A549 (cell line): Measurements from ENCODE around the gene SLC9C1.

Experiments
- BHLHE40 ChIP-seq: IDR thresholded peaks from 2 replicates; pipeline ENCODE4 v1.6.1; 2012; ENCODE audit warnings: low read depth, low read length, inconsistent platforms
- CTCF ChIP-seq: fragments of >200 bp; sonication (Bioruptor Twin); formaldehyde crosslinking; IDR thresholded peaks from 3 replicates; pipeline ENCODE4 v1.5.1; 2016
- HEYL ChIP-seq: fragments of 250-450 bp; sonication (Bioruptor Pico); IDR thresholded peaks from 2 replicates; pipeline ENCODE4 v1.8.0; 2021; ENCODE audit warnings: mild to moderate bottlenecking, moderate library complexity
- HMGXB4 ChIP-seq: fragments of 250-450 bp; sonication (Bioruptor Pico); IDR thresholded peaks from 2 replicates; pipeline ENCODE4 v1.5.0; 2021; ENCODE audit warnings: mild to moderate bottlenecking, moderate library complexity, borderline replicate concordance
- POLR2A ChIP-seq: IDR thresholded peaks from 2 replicates; pipeline ENCODE4 v1.6.1; 2012; ENCODE audit warnings: mild to moderate bottlenecking, low read length
- SREBF2 ChIP-seq: fragments of 450-650 bp; IDR thresholded peaks from 2 replicates; pipeline ENCODE4 v1.6.1; 2014; ENCODE audit warnings: mild to moderate bottlenecking, moderate library complexity

DNA sequence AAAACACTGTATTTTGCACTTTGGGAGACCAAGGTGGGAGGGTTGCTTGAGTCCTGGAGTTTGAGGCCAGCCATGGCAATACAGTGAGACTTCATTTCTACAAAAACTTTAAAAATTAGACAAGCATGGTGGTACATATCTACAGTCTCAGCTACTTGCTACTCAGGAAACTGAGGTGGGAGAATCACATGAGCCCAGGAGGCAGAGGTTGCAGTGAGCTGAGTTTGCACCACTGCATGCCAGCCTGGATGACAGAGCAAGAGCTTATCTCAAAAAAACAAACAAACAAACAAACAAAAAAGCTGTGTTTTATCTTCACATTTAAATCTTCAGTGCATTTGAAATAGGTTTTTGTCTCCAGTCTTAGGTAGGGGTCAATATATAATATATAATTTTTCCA, 4.8 kb upstream of the SLC9C1 start:
- TF ChIP-seq BHLHE40 (no peak), CTCF (no peak), HMGXB4 (CRISPR knock-in tag) (no peak), POLR2A (no peak), HEYL (CRISPR knock-in tag) (no peak), SREBF2 (no peak)
